Ovary (tissue), 9 donors: ENCODE results near the gene MAP3K21. TPM values are rescaled to one million over a fixed set of nuclear protein-coding genes. Genes with fewer than 3 reads are reported as not detected.

Source experiments
- DNase-seq, 5 donors: peaks; one replicate each; pipeline ENCODE4 v3.0.0-alpha.2; 2019 to 2020
- H3K27ac ChIP-seq, 2 donors: fragments of 200-600 bp; one replicate each; pipeline versions ENCODE4 v1.5.1 to v1.8.0; 2019 to 2022
- H3K27me3 ChIP-seq: fragments of 200-600 bp; one replicate; pipeline ENCODE4 v1.8.0; 2022
- H3K36me3 ChIP-seq: fragments of 200-600 bp; sonication (generic); one replicate; pipeline ENCODE4 v1.5.1; 2019
- H3K4me1 ChIP-seq: one replicate; pipeline ENCODE4 v1.8.1; 2013; ENCODE audit warnings: mild to moderate bottlenecking, moderate library complexity; ENCODE audit not compliant: insufficient read depth
- H3K4me3 ChIP-seq: fragments of 200-600 bp; sonication (generic); one replicate; pipeline ENCODE4 v1.5.1; 2017
- H3K9me3 ChIP-seq, 2 donors: fragments of 200-600 bp in 1 of 2; sonication (generic) in 1 of 2; one replicate each; pipeline versions ENCODE4 v1.5.1 to v1.8.1; 2013 to 2019; ENCODE audit warnings: mild to moderate bottlenecking in 1 of 2, moderate library complexity in 1 of 2
- CTCF ChIP-seq, 3 donors: fragments of 450-650 bp in 2 of 3; fragments of 200-600 bp in 1 of 3; IDR thresholded peaks; one replicate each; pipeline versions ENCODE4 v1.5.1 to v1.8.0; 2016 to 2022; ENCODE audit warnings: antibody characterized with exemption in 3 of 3, mild to moderate bottlenecking in 1 of 3
- EP300 ChIP-seq: sonication (generic); formaldehyde crosslinking; IDR thresholded peaks from one replicate; pipeline ENCODE4 v1.6.1; 2017; ENCODE audit warnings: antibody characterized with exemption
- POLR2A ChIP-seq: fragments of 450-650 bp; IDR thresholded peaks from one replicate; pipeline ENCODE4 v1.6.1; 2017; ENCODE audit warnings: antibody characterized with exemption, mild to moderate bottlenecking, moderate library complexity
- WGBS, 3 donors: extraction: QIAGEN DNeasy Blood & Tissue Kit in 1 of 3; methylation state at CpG; one replicate each; pipeline versions ENCODE4 v1.1.5 to v1.1.7; 2013 to 2017; 5-methylcytosine and 5-hydroxymethylcytosine counted together
- intact Hi-C, 4 donors: fragments of 100-400 bp; cut with DNase I; formaldehyde crosslinking; loops; one replicate each; pipeline versions ENCODE4 v1.11.0 to v1.15.1; 2022 to 2023
- polyA plus RNA-seq, 2 donors: library from polyadenylated mRNA; stranded (reverse); fragments of 200-250 nt in 1 of 2; fragments of 350-450 nt in 1 of 2; fragmentation: Illumina TruSeq in 1 of 2; extraction: RNeasy Lipid Tissue Mini Kit (QIAGEN cat#74804) in 1 of 2; gene quantifications; one replicate each; pipeline ENCODE4 v1.2.3, GENCODE V29; 2013 to 2014
- total RNA-seq, 7 donors: library from RNA; depleted of rRNA in 2 of 7; stranded (reverse); fragments of >200 nt in 2 of 7; fragmentation: NEBNext Ultra II Directional in 3 of 7; extraction: Animal tissue kit (Norgen Biotek cat#: 25700) in 3 of 7; gene quantifications; one replicate each; pipeline versions ENCODE4 v1.1.0 to v1.2.4, GENCODE V29; 2016 to 2023
- donor health status: DM: no; HTN: no; CAD: no; lungs with moderate emphysema.
- donor health status: DM: no; HTN: no; CAD: no.
- donor health status: Bipolar disorder and iron deficiency.
- donor health status: DM: yes; HTN: yes; CAD: no.
- donor health status: DM: no; HTN: no; CAD: no.
- donor health status: DM: yes; HTN: yes; CAD: no.

Gene MAP3K21
- total and polyA plus RNA-seq, 9 donors = 0.52 to 21.0 (median 1.7) TPM

DNA sequence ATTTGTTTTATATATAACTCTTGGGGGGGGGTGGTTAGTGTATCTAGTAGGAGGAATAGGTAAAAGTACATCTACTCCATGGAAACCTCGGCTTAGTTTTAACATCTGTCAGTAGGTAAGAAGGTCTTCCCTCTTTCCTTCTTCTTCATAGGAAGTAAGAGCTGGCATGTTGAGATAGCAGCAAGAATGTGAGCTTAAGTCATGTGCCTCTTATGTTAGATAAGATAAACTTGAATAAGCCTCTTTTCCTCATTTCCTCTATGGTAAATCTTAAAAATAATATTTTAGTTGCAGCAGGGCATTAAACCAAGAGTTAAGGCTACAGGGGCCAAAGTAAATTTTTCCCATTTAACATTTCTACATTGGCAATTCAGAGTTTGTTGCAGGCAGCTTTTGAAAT lies 100.4 kb downstream of the MAP3K21 start:
- DNase-seq = no peak
- H3K4me1 ChIP-seq = no peaks in the 10 kb centered on the region
- intact Hi-C loops = no loop called here
- TF ChIP-seq EP300 (no peak), CTCF (IDR thresholded peaks at IDR 0.05) (no peak), POLR2A (no peak)
- whole genome bisulfite sequencing, 3 donors = 82 to 95% (median 85%) methylated on average over 1 of the region's 1 CpG
- H3K36me3 ChIP-seq = no peaks in the 10 kb centered on the region
- no peak overlapping the region for H3K27ac ChIP-seq
- H3K4me3 ChIP-seq = no peak overlapping the region
- no peaks in the 10 kb centered on the region for H3K9me3 ChIP-seq
- no peaks in the 10 kb centered on the region for H3K27me3 ChIP-seq

DNA sequence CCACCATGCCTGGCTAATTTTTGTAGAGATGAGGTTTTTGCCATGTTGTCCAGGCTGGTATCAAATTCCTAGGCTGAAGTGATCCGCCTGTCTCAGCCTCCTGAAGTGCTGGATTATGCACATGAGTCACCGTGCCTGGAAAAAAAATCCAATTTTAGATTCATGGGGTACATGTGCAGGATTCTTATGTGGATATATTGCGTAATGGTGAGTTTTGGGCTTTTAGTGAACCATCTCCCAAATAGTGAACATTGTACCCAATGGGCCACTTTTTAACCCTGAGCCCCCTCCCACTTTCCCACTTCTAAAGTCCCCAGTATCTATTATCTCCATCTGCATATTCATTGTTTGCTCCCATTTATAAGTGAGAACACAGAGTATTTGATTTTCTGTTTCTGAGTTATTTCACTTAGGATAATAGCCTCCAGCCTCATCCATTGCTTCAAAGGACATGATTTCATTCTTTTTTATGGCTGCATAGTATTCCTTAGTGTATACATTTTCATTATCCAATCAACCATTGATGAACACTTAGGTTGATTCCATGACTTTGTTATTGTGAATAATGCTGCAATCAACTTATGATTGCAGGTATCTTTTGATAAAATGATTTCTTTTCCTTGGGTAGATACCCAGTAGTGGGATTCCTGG lies 104.4 kb downstream of the MAP3K21 start:
- Histone ChIP-seq H3K36me3 (no peaks in the 10 kb centered on the region), H3K27ac (no peak overlapping the region), H3K9me3 (no peaks in the 10 kb centered on the region), H3K4me3 (no peak overlapping the region), H3K4me1 (no peaks in the 10 kb centered on the region), H3K27me3 (no peaks in the 10 kb centered on the region)
- TF ChIP-seq POLR2A (no peak), CTCF (IDR thresholded peaks at IDR 0.05) (no peak), EP300 (no peak)
- intact Hi-C loops = no loop called here
- WGBS, 3 donors = 87 to 95% (median 87%) methylated on average over 3 of the region's 3 CpGs
- DNase-seq = no peak

- no peak overlapping the region for H3K4me3 ChIP-seq
- no peaks in the 10 kb centered on the region for H3K9me3 ChIP-seq
- no peaks in the 10 kb centered on the region for H3K36me3 ChIP-seq
- H3K27me3 ChIP-seq = no peaks in the 10 kb centered on the region
- DNase-seq = no peak
- H3K27ac ChIP-seq = no peak overlapping the region
- intact Hi-C loops = no loop called here
- WGBS, 3 donors = 4 to 11% (median 6%) methylated on average over 1 of the region's 1 CpG
- no peaks in the 10 kb centered on the region for H3K4me1 ChIP-seq
- TF ChIP-seq CTCF (IDR thresholded peaks at IDR 0.05) = no peak
- TF ChIP-seq EP300 = no peak
- TF ChIP-seq POLR2A = no peak
These were observed 105.4 kb downstream of the MAP3K21 start for GRCh38 chr1:233432916-233433315.

GRCh38 chr1:233433436-233434210 lies 106.1 kb downstream of the MAP3K21 start:
- intact Hi-C loops = no loop called here
- Histone ChIP-seq H3K27me3 (no peaks in the 10 kb centered on the region), H3K36me3 (no peaks in the 10 kb centered on the region), H3K27ac (no peak overlapping the region), H3K9me3 (no peaks in the 10 kb centered on the region), H3K4me1 (no peaks in the 10 kb centered on the region), H3K4me3 (no peak overlapping the region)
- DNase-seq = no peak
- 25 to 32% (median 26%) methylated on average over 4 of the region's 4 CpGs for WGBS, 3 donors
- TF ChIP-seq POLR2A (no peak), EP300 (no peak), CTCF (IDR thresholded peaks at IDR 0.05) (no peak)

Other genes with a start within 250 kb of the MAP3K21 start
- gene PCNX2, start 32.0 kb upstream of the MAP3K21 start, total RNA-seq = 10 to 100 TPM; 16.5 to 26.0 (median 19.3) TPM
- 10 to 100 TPM in 1 of 2 donors, 1 to 10 TPM in 1; 5.7 to 10.9 TPM for gene PCNX2, start 32.0 kb upstream of the MAP3K21 start, polyA plus RNA-seq